HG02642 (cell line): ENCODE data around the gene COPB2.

ENCODE experiments used
- ATAC-seq: cut with Tn5 transposase; IDR thresholded peaks from one replicate; pipeline ENCODE4 v1.9.1; 2021; ENCODE audit warnings: mild to moderate bottlenecking; ENCODE audit not compliant: unreplicated experiment, poor library complexity

COPB2 gene

DNA sequence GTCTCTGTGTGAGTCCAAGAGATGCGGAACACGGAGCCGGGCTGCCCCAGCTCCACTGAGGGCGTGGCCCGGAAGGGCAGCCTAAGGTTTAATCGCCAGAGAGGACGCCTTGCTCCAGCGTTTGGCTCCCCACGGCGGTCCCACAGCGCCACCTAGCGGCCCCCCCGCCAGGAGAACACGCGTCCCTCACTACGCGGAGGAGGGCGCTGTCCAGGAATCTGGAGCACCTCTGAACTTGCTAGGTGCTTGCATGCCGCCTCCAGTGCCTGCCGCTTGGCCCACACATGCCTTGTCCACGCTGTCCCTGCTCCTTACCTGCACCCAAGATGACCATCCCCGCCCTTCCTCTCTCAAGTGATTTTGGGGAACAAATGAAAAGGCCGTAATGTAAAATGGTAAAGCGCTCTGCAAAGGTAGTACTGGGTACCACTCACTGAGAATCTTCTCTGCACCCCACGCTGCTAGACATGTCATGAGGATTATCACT is 60.0 kb downstream of the COPB2 start:
- ATAC-seq: peak; percentile 94

DNA sequence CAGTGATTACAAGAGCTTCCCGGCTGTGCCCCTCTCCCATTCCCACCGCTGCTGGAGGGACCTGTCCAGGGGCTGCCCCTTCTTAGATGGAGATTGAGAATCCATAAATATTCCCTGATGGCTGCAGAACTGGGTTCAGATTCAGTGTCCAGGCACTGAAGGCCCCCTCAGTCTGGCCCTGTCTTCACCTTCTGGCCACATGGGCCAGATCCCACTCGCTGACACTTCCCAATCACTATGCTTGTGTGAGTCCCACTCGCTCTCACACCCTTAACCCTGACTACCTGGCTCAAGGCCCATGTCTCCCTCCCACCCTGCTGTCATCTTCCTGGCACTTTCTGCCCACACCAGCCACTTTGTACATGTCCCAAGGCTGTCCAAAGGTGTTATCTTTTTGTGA is 61.1 kb downstream of the COPB2 start:
- no peak for ATAC-seq

DNA sequence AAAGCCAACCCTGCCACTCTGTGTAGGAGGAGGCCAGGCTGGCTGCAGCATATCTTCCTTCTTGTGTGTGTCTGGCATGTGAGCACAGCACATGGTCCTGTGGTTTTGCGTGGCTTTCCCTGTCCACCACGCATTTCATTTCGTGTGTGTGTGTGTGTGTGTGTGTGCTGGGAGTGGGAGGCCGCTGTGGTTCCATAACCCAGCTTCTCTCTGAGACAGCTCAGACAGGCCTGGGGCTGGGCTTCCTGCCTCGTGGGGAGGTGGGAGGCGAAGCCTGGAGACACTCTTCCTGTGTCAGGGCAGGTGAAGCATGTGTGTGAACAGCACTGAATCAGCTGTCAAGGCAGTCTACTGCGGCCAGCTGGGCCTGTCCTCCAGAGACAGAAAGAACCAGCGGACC is 61.6 kb downstream of the COPB2 start:
- ATAC-seq: no peak

DNA sequence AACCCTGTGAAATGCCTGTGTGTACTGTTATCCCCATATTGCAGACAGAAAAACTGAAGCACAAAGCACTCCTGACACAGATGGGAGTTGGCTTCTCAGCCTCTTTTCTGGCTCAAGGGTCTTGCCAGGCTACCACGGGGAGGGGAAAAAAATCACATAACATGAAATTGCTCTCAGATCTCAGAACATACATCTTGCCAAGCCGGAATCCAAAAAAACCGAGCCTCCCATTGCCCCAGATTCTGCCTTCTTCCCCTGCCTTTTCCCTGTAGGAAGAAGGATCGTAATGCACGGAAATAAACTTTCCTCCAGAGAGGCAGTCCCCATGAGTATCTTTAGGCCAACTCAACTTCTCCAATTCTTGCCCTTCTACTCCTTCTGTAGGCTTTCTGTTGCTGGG is 62.2 kb downstream of the COPB2 start:
- ATAC-seq: no peak

DNA sequence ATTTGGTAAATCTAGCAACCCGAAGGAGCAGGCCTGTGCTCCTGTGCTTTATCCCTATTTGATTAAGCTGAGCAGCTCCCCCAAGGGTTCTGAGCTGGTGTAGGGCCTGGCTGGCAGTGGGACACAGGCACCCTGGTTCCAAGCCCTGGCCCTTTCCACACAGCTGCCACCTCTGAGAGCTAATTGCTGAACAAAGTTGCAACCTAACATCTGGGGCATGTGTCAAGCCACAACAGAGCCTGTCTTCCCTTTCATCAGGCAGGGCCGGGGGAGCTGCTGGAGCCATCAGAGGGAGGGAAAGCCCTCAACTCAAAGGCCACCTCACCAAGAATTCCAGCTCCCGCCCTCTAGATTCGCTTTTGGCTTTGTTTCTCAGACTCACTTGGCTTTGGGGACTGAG is 62.7 kb downstream of the COPB2 start:
- ATAC-seq: no peak

DNA sequence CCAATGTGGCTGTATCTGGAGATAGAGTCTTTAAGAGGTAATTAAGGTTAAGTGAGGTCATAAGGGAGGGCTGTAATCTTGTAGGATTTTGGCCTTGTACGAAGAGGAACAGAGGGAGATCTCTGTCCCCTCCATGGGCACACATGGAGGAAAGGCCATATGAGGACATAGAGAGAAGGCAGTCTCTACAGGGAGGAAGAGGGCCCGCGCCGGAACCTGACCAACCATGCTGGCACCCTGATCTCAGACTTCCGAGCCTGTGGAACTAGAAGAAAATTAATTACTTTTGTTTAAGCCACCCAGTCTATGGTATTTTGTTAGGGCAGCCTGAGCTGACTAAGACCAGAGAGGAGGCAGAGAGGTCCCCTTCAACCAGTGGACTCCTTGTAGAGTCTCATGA is 63.3 kb downstream of the COPB2 start:
- no peak for ATAC-seq

DNA sequence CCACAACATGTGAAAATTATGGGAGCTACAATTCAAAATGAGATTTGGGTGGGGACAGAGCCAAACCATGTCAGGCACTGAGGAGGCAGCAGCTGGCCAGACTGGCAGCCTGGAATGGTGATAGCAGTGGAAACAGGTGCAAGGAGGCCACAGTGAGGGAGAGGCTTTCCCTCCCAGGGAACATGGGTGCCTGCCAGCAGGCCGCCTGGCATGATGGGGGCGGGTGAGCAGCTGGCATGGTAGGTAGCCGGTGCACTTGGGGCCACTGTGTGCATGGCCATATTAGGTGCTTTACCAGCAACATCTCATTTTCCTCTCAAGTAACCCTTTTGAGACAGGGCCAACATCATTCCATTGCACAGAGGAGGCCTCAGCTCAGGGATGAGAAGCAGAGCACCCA is 63.9 kb downstream of the COPB2 start:
- no peak for ATAC-seq

DNA sequence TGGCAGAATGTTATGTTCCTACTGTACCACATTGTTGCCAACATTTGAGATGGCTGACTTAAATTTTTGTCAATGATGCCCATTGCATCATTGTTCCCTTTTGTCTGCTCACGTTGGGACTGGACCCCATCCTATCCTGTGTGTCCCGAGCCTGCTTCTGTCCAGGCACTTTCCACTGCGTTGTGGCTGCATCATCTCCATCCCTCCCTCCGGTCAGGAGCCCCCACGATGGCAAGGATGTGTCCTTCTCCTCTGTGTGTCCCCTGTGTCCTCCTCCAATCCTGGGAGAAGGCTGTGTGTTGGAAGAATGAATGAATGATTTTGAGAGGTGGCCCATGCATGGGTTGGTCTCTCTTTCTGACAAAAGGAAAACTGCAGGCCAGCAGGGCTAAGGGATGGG is 65.0 kb downstream of the COPB2 start:
- no peak for ATAC-seq

DNA sequence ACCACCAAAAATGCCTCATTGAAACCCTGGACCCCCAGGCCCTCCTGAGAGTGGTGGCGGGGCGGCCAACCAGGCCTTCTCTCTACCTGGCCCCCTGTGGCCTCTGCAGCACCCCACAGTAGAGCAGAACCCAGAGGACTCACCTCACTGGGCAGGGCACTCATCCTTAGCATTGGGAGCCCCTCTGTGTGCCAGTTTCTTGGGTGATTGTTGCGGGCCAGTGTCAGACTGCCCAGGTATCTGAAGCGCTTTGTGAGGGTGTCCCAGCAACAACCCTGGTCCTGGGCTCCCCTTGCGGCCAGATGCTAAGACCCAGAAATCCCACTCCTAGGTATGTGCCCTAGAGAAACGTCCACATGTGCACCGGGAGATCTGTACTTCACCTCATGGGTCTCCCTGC is 66.3 kb downstream of the COPB2 start:
- ATAC-seq: no peak

DNA sequence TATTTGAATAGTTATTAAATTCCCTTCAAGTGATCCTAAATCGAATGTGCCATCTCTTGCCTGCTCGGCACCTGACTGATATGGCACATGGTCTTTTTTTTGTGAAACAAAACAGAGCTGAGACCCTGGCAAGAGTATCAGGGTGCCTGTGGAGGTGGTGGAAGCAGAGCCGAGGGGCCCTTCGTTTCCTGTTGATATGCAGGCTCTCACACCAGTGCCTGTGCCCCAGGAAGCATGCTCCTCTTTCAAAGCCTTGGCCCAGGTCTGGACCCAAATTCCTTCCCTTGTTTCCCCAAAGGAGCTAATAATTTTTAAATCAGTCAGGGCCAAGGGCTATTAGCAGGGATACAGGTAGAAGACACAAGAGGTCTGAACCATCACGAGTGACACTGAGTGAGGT is 67.1 kb downstream of the COPB2 start:
- no peak for ATAC-seq

DNA sequence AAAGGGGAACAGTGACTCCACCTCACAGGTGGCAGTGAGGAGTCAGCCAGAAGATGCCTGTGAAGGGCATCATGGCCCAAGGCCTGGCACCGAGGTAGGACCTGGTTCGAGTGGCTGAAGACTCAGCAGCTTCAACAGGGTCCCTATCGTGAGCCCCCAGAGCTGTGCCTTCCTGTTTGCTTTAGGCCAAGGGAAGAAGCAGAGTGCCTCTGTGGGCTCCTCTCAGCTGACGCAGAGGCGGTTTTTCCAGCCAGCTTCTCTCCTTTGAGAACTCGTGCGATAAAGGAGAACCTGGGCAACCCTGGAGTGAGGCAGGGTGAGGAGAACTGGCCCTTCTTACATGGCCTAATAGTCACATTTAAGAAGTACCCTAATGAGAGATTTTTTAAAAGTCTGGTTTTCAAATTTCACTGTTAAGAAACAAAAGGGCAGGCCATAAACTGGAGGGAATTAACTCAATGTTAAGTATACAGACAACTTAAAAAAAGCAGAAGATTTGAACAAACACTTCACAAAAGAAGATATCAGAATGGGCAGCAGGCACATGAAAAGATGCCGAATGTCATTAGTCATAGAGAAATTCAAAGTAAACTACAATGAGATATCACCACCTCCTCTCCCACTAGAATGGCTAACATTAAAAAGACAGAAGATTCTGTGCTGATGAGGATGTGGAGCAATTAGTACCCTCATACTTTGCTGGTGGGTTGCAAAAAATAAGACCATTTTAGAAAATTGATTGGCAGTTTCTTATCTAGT is 68.7 kb downstream of the COPB2 start:
- no peak for ATAC-seq

DNA sequence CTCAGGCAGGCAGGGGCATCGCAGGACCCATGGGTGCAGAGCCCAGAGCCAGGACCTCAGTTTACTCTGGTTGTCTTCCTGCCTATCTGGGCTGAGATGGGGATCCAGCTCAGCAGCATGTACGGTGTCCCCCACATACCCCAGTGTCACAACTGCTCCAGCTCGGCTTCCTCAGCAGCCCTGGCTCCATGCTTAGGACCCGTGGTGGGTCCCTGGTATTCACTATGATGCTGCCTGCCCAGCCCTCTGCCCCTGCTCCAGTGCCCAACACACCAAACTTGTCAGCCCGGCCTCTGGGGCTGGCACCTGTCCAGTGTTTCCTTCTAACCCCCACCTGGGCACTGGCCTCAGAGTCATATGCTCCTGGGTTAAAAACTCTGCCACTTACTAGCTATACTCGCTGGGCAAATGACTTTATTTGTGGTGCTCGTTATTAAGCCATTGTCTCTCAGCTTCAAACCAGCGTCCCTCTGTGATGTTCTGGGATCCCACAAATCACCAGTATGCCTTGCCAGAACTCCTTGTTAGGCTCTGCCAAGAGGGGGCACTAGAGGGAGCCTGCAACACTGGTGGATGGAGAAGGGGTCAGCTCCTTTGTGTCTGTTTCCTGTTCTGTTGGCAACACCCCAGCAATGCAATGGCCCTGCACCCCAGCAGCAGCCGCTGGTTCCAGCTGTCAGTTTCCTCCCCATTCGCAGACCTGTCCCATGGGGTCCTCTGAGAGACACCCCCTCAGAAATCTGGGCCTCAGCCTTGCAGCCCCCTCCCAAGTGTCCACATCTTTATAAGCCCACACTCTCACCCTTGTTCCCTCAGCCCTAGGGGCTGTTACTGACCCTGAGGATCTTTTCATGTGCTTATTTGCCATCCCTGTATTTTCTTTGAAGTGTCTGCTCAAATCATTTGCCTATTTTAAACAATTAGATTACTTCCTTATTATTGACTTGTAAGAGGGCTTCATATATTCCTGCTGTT is 69.7 kb downstream of the COPB2 start:
- ATAC-seq: no peak

DNA sequence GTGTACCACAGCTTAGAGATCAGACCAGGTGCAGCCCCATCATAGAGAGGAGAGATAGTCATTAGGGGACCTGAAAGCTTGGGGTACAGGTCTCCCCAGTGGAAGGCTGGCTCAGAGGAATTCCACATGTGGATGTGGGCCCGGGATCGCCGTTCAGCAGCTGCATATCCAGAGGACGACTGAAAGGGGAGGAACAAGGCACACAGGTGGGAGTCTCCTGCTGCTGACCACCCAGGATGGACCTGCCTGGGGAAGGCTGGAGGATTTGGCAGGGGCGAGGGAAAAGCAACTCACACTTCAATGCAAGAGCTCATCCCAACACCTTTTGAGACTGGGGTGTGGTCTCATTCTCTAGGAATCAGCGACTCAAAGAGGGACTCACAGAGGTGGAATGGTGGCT is 70.6 kb downstream of the COPB2 start:
- ATAC-seq: no peak

DNA sequence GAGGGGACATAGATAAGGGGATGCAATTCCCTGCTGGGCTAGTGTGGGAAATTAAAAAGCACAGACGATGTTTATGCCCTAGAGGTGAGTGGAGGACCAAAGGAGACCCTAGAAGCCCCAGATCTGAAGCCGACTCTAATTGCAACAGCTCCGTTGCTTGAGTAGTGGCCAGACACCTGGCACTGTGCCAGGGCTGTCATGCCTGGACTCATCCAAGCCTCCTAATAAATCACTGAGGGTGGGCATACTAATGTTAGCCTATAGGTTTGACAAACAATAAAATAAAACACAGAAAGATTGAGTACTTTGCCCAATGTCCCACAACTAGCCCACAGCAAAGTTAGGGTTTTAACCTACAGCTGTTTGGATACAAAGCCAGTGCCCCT is 71.0 kb downstream of the COPB2 start:
- no peak for ATAC-seq

DNA sequence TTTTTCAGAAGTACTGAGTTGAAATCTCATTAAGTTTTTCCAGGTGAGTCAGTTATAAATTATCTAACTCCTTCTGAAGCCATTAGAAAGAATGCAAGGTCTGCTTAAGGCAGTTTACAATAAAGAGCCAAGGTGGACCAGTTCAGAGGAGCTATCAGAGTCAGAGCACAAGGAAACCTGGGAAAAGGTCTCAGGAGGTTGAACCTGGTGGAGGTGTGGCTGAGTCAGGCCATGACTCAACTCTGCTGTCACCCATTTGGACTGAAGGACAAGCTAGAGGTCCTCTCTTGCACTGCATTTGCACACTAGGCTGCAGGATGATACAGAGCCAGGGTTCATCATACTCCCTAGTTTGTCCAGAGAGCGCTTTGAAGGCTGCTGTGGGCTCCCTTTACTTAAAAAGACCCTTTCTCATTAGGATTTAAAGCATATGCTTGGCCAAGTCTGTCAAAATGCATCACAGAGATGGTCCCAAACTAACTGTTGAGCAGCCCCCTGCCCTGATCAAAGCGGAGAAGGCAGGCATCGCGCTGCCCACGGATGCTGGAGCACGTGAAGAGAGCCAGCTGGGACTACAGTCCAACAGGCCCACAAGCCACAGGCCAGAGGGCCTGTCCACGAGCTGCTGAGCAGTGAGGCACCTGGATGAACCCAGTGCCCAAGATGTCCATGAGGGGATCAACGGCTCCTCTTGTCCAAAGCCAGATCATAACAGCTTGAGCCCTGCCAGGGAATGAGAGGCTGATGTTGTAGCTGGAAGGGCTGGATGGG is 71.6 kb downstream of the COPB2 start:
- no peak for ATAC-seq

DNA sequence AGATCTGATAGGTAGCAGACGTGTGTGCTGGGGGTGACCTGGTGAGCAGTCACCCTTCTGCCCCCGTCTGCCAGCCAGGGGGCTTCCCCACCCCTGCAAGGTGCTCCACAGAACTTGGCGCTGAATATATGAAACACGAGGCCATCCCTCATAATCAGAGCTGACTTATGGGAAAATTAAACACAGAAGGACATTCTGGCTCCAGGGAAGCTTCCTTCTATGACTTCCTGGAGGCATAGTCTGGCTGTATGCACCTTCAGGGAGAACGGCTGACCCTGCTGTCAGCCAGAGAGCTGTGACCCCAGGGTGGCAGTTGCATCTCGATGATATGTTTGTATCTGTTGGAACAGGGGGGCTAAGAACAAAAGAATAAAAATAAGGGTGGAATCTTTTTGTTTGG is 72.2 kb downstream of the COPB2 start:
- no peak for ATAC-seq

DNA sequence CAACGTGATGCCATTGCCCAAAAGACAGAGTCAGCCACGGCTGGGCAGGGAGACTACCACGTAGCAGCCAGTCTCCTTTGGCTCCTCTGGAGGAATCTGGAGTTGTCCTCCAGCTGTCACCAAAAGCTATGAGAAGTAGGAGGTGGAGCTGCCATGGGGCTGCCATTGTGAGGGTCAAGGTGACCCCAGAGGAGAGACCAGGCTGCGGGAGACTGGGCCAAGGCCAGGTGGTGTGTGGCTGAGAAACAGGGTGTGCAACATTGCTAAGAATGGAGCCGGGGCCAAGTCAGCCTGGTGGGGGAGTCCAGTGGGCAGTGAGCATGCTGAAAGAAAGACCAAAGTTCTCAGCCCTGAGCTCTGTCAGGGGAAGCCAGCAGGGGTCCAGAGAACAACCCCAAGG is 75.5 kb downstream of the COPB2 start:
- ATAC-seq: no peak

DNA sequence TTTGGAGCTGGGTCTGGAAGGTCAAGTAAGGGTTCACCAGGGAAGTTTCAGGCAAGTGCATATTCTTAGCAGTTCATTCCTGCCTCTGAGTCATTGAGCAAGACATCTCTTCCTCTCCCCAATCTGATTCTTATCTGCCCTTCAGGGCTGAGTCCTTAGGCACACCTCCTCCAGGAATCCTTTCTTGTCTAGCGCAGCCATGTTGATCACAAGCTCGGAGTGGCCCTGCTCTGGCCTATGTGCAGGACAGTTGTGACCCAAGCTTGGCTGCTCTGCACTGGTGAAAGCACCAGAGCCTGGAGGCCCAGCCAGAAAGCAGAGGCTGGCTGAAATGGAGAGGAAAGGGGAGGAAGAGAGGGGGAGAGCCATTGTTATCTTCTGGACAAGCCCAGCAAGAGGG is 76.5 kb downstream of the COPB2 start:
- no peak for ATAC-seq

DNA sequence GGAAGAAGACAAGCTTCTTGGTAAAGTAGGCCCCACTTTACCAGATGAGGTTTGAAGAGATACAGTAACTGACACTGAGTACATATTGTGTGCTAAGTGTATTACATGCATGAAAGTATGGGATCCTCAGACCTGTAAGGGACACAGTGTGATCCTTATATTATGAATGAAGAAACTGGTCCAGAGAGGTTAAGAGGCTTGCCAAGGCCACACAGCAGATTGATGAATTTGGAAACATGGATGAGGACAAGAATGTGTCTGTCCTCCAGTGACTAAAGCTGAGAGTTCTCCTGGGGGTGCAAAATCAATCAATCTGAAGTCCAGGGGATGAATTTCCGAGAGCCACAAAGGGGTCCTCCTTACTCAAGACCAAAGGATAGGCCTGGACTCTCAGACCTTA is 77.0 kb downstream of the COPB2 start:
- ATAC-seq: no peak

DNA sequence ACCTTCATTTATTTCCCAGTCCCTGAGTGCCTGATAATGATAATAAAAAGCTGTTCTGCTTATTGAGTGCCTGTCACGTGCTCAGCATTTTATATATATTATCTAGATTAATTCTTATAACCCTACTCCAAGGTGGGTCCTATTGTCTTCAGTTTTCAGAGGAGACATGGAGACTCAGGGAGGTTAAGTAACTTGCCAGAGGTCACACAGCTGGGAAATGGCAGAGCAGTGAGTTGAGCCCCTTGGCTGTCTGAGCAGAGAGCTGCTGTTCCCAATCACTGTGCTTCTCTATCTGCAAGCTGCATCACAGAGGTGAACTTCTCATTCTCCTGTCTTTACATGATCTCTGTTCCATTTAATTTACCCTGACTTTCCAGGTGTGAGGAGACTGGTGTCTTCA is 77.9 kb downstream of the COPB2 start:
- ATAC-seq: no peak

DNA sequence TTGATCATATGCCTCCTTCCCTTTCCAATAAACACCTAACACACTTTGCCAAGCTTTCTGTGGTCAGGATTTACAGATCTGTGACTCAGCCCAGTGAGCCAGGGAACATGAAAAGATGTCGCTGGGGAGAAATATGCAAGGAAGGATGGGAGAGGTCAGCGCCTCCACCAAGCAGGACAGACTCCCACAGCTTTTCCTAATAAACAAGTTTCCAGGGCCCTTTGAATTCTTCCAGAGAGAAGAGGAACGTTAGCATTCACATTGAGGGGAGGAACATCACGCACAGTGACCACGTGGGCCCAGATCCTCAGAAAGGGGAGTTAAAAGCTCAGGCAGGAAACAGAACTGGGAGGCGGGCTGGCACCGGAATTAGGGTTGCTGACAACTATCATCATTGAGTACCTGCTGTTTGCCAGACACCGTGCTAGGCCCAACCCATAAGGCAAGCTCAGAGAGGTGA is 78.9 kb downstream of the COPB2 start:
- ATAC-seq: no peak
